HEK293 (cell line): Measurements from ENCODE around the gene SAMD11.

Source experiments
- CTCF ChIA-PET: fragments of 350-600 bp; formaldehyde crosslinking; extraction: SDS; loops from one replicate; lab custom pipeline; 2021; ENCODE audit warnings: antibody characterized with exemption; lab: Yijun Ruan, JAX
- POLR2A ChIA-PET: fragments of 300-600 bp; formaldehyde crosslinking; extraction: SDS; loops from one replicate; lab custom pipeline; 2020; ENCODE audit warnings: antibody characterized with exemption, inconsistent platforms; lab: Yijun Ruan, JAX
- H3K27ac ChIP-seq: fragments of 200-500 bp; sonication (Bioruptor generic); 2 replicates; pipeline ENCODE4 v1.5.1; 2014; ENCODE audit warnings: low read depth, low read length, control low read depth, inconsistent platforms; ENCODE audit errors: extremely low read depth
- H3K36me3 ChIP-seq, 2 experiments: fragments of 200-500 bp in 1 of 2; sonication (Bioruptor generic) in 1 of 2; 1 replicate in 1 of 2; 2 replicates in 1 of 2; pipeline ENCODE4 v1.5.1; 2014 to 2017; ENCODE audit warnings: inconsistent platforms in 2 of 2, low read length in 2 of 2; ENCODE audit not compliant: control insufficient read depth in 2 of 2, insufficient read depth in 1 of 2
- H3K4me1 ChIP-seq: fragments of 200-500 bp; sonication (Bioruptor generic); 2 replicates; pipeline ENCODE4 v1.5.1; 2014; ENCODE audit warnings: mild to moderate bottlenecking, low read length, inconsistent platforms; ENCODE audit not compliant: control insufficient read depth, insufficient read depth
- H3K4me3 ChIP-seq: 2 replicates; pipeline ENCODE4 v1.5.1; 2011; ENCODE audit warnings: low read depth, mild to moderate bottlenecking, control low read depth, low read length, moderate library complexity
- H3K9me3 ChIP-seq: fragments of 200-500 bp; sonication (Bioruptor generic); 2 replicates; pipeline ENCODE4 v1.5.1; 2014; ENCODE audit warnings: low read depth, low read length, inconsistent platforms; ENCODE audit not compliant: control insufficient read depth, insufficient read depth
- OSR2 ChIP-seq: fragments of 450-650 bp; formaldehyde crosslinking; IDR thresholded peaks from 2 replicates; pipeline ENCODE4 v1.5.1; 2016; ENCODE audit warnings: missing biosample characterization, missing genetic modification characterization
- PRDM4 ChIP-seq: fragments of 450-650 bp; formaldehyde crosslinking; IDR thresholded peaks from 2 replicates; pipeline ENCODE4 v1.5.1; 2017; ENCODE audit warnings: missing biosample characterization, missing genetic modification characterization
- ZBTB48 ChIP-seq: fragments of 450-650 bp; formaldehyde crosslinking; IDR thresholded peaks from 2 replicates; pipeline ENCODE4 v1.5.1; 2016; ENCODE audit warnings: missing biosample characterization, missing genetic modification characterization
- ZBTB8A ChIP-seq: fragments of 450-650 bp; formaldehyde crosslinking; IDR thresholded peaks from 2 replicates; pipeline ENCODE4 v1.5.1; 2016; ENCODE audit warnings: missing biosample characterization, missing genetic modification characterization
- ZFP69B ChIP-seq: fragments of 450-650 bp; formaldehyde crosslinking; IDR thresholded peaks from 2 replicates; pipeline ENCODE4 v1.5.1; 2016; ENCODE audit warnings: missing biosample characterization, missing genetic modification characterization
- ZNF114 ChIP-seq: fragments of 450-650 bp; formaldehyde crosslinking; IDR thresholded peaks from 2 replicates; pipeline ENCODE4 v1.5.0; 2017; ENCODE audit warnings: missing biosample characterization, missing genetic modification characterization
- ZNF239 ChIP-seq: fragments of 450-650 bp; formaldehyde crosslinking; IDR thresholded peaks from 2 replicates; pipeline ENCODE4 v1.5.1; 2016; ENCODE audit warnings: missing biosample characterization, missing genetic modification characterization
- ZNF335 ChIP-seq: fragments of 450-650 bp; formaldehyde crosslinking; conservative IDR thresholded peaks from 2 replicates; pipeline ENCODE4 v1.5.1; 2016; ENCODE audit warnings: missing biosample characterization, missing genetic modification characterization
- ZNF366 ChIP-seq: fragments of 450-650 bp; formaldehyde crosslinking; conservative IDR thresholded peaks from 2 replicates; pipeline ENCODE4 v1.5.1; 2016; ENCODE audit warnings: missing biosample characterization, missing genetic modification characterization
- ZNF501 ChIP-seq: fragments of 450-650 bp; formaldehyde crosslinking; IDR thresholded peaks from 2 replicates; pipeline ENCODE4 v1.5.1; 2016; ENCODE audit warnings: missing biosample characterization, missing genetic modification characterization
- ZNF555 ChIP-seq: fragments of 450-650 bp; formaldehyde crosslinking; conservative IDR thresholded peaks from 2 replicates; pipeline ENCODE4 v1.5.1; 2017; ENCODE audit warnings: missing biosample characterization, mild to moderate bottlenecking, missing genetic modification characterization, inconsistent platforms
- ZNF560 ChIP-seq: fragments of 450-650 bp; formaldehyde crosslinking; IDR thresholded peaks from 2 replicates; pipeline ENCODE4 v1.5.1; 2017; ENCODE audit warnings: missing biosample characterization, missing genetic modification characterization, borderline replicate concordance
- ZNF670 ChIP-seq: fragments of 450-650 bp; formaldehyde crosslinking; IDR thresholded peaks from 2 replicates; pipeline ENCODE4 v1.5.1; 2016; ENCODE audit warnings: missing biosample characterization, missing genetic modification characterization, low read depth
- ZSCAN4 ChIP-seq: fragments of 450-650 bp; formaldehyde crosslinking; IDR thresholded peaks from 2 replicates; pipeline ENCODE4 v1.5.1; 2017; ENCODE audit warnings: missing biosample characterization, missing genetic modification characterization
- TF ChIP-seq, protein P1 (sequence below): fragments of 450-650 bp; formaldehyde crosslinking; conservative IDR thresholded peaks from 2 replicates; pipeline ENCODE4 v1.5.1; 2016; ENCODE audit warnings: low read depth, missing biosample characterization, missing genetic modification characterization
- TF ChIP-seq, protein P2 (sequence below): fragments of 450-650 bp; formaldehyde crosslinking; IDR thresholded peaks from 2 replicates; pipeline ENCODE4 v1.5.1; 2016; ENCODE audit warnings: missing biosample characterization, missing genetic modification characterization, borderline replicate concordance
- TF ChIP-seq, protein P3 (sequence below): fragments of 450-650 bp; formaldehyde crosslinking; IDR thresholded peaks from 2 replicates; pipeline ENCODE4 v1.5.1; 2016; ENCODE audit warnings: missing biosample characterization, missing genetic modification characterization
- TF ChIP-seq, protein P4 (sequence below): fragments of 450-650 bp; formaldehyde crosslinking; IDR thresholded peaks from 2 replicates; pipeline ENCODE4 v1.5.1; 2016; ENCODE audit warnings: missing biosample characterization, missing genetic modification characterization

SAMD11 gene

GRCh38 chr1:931380-932172 is 7.9 kb downstream of the SAMD11 start (continued):
- TF ChIP-seq, protein P1, sequence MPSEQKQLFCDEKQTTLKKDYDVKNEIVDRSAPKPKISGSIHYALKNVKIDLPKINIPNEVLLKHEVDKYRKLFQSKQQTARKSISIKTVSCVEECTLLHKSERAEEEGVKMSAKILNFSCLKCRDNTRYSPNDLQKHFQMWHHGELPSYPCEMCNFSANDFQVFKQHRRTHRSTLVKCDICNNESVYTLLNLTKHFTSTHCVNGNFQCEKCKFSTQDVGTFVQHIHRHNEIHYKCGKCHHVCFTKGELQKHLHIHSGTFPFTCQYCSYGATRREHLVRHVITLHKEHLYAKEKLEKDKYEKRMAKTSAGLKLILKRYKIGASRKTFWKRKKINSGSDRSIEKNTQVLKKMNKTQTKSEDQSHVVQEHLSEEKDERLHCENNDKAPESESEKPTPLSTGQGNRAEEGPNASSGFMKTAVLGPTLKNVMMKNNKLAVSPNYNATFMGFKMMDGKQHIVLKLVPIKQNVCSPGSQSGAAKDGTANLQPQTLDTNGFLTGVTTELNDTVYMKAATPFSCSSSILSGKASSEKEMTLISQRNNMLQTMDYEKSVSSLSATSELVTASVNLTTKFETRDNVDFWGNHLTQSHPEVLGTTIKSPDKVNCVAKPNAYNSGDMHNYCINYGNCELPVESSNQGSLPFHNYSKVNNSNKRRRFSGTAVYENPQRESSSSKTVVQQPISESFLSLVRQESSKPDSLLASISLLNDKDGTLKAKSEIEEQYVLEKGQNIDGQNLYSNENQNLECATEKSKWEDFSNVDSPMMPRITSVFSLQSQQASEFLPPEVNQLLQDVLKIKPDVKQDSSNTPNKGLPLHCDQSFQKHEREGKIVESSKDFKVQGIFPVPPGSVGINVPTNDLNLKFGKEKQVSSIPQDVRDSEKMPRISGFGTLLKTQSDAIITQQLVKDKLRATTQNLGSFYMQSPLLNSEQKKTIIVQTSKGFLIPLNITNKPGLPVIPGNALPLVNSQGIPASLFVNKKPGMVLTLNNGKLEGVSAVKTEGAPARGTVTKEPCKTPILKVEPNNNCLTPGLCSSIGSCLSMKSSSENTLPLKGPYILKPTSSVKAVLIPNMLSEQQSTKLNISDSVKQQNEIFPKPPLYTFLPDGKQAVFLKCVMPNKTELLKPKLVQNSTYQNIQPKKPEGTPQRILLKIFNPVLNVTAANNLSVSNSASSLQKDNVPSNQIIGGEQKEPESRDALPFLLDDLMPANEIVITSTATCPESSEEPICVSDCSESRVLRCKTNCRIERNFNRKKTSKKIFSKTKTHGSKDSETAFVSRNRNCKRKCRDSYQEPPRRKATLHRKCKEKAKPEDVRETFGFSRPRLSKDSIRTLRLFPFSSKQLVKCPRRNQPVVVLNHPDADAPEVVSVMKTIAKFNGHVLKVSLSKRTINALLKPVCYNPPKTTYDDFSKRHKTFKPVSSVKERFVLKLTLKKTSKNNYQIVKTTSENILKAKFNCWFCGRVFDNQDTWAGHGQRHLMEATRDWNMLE (tag by site-specific recombination) = no peak
- TF ChIP-seq ZNF560 (tag by site-specific recombination) (no peak), ZBTB48 (tag by site-specific recombination) (peak; percentile 95), ZNF501 (tag by site-specific recombination) (no peak), ZNF670 (no peak)
- TF ChIP-seq, protein P2, sequence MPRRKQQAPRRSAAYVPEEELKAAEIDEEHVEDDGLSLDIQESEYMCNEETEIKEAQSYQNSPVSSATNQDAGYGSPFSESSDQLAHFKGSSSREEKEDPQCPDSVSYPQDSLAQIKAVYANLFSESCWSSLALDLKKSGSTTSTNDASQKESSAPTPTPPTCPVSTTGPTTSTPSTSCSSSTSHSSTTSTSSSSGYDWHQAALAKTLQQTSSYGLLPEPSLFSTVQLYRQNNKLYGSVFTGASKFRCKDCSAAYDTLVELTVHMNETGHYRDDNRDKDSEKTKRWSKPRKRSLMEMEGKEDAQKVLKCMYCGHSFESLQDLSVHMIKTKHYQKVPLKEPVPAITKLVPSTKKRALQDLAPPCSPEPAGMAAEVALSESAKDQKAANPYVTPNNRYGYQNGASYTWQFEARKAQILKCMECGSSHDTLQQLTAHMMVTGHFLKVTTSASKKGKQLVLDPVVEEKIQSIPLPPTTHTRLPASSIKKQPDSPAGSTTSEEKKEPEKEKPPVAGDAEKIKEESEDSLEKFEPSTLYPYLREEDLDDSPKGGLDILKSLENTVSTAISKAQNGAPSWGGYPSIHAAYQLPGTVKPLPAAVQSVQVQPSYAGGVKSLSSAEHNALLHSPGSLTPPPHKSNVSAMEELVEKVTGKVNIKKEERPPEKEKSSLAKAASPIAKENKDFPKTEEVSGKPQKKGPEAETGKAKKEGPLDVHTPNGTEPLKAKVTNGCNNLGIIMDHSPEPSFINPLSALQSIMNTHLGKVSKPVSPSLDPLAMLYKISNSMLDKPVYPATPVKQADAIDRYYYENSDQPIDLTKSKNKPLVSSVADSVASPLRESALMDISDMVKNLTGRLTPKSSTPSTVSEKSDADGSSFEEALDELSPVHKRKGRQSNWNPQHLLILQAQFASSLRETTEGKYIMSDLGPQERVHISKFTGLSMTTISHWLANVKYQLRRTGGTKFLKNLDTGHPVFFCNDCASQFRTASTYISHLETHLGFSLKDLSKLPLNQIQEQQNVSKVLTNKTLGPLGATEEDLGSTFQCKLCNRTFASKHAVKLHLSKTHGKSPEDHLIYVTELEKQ (tag by site-specific recombination) = no peak
- TF ChIP-seq, protein P3, sequence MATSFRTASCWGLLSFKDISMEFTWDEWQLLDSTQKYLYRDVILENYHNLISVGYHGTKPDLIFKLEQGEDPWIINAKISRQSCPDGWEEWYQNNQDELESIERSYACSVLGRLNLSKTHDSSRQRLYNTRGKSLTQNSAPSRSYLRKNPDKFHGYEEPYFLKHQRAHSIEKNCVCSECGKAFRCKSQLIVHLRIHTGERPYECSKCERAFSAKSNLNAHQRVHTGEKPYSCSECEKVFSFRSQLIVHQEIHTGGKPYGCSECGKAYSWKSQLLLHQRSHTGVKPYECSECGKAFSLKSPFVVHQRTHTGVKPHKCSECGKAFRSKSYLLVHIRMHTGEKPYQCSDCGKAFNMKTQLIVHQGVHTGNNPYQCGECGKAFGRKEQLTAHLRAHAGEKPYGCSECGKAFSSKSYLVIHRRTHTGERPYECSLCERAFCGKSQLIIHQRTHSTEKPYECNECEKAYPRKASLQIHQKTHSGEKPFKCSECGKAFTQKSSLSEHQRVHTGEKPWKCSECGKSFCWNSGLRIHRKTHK (tag by site-specific recombination) = no peak

DNA sequence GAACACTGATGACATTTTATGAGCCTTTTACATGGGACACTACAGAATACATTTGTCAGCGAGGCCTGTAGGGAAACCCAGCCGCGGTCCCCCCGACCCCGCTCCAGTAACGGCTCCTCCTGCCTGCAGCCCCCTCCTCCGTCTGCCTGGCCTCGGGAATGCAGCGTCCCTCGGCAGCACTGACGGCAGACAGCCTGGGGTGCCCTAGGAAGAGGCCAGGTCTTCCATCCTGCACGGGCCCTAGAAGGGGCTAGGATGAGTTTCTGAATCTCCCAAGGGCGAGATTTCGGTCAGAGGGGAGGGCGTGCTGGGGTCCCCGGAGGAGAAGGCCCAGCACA is 8.4 kb downstream of the SAMD11 start:
- ChIA-PET POLR2A (interaction anchor here (1.2 to 6.5 kb wide), 3 partner anchors 10 to 21 kb away, joined by 3 to 111 read pairs (median 14); no protein-coding TSS in a partner anchor), CTCF (interaction anchor here (0.6 to 2.7 kb wide), 4 partner anchors 8 to 282 kb away, joined by 3 to 16 read pairs (median 4); no protein-coding TSS in a partner anchor)
- Histone ChIP-seq H3K9me3 (no peaks in the 10 kb centered on the region), H3K4me1 (peaks cover 27% of the 10 kb centered on the region), H3K36me3 (peaks cover 0 to 58% of the 10 kb centered on the region in 2 experiments; a peak in 1 of 3 replicates), H3K27ac (peak overlapping the region; percentile 82), H3K4me3 (no peak overlapping the region)
- TF ChIP-seq ZNF555 (tag by site-specific recombination) (no peak), ZFP69B (tag by site-specific recombination) (no peak), ZNF114 (tag by site-specific recombination) (no peak), ZNF239 (tag by site-specific recombination) (no peak), OSR2 (tag by site-specific recombination) (no peak), ZNF366 (no peak), PRDM4 (tag by site-specific recombination) (0 out of 2 replicates have a peak, but pooled peaks have one; percentile 11), ZBTB8A (tag by site-specific recombination) (peak; percentile 63), ZNF335 (peak; percentile 67), ZSCAN4 (tag by site-specific recombination) (no peak)
- TF ChIP-seq, protein P4, sequence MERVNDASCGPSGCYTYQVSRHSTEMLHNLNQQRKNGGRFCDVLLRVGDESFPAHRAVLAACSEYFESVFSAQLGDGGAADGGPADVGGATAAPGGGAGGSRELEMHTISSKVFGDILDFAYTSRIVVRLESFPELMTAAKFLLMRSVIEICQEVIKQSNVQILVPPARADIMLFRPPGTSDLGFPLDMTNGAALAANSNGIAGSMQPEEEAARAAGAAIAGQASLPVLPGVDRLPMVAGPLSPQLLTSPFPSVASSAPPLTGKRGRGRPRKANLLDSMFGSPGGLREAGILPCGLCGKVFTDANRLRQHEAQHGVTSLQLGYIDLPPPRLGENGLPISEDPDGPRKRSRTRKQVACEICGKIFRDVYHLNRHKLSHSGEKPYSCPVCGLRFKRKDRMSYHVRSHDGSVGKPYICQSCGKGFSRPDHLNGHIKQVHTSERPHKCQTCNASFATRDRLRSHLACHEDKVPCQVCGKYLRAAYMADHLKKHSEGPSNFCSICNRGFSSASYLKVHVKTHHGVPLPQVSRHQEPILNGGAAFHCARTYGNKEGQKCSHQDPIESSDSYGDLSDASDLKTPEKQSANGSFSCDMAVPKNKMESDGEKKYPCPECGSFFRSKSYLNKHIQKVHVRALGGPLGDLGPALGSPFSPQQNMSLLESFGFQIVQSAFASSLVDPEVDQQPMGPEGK (tag by site-specific recombination) = peak; percentile 13; the same call in 1 of the 2 replicates
